ENCODE results near the gene CD300H.

CD300H gene

GRCh38 chr17:74573169-74573568, 5.9 kb upstream of the CD300H start:
- TF ChIP-seq CTCF (IDR thresholded peaks at IDR 0.05; ENCODE audit: borderline replicate concordance, insufficient read depth, low read depth, low read length), result no peak
- H3K4me3 ChIP-seq (ENCODE audit: low read depth, low read length), result no peak overlapping the region

GRCh38 chr17:74571621-74572270, 4.4 kb upstream of the CD300H start:
- no peak overlapping the region for H3K4me3 ChIP-seq (ENCODE audit: low read depth, low read length)
- TF ChIP-seq CTCF (IDR thresholded peaks at IDR 0.05; ENCODE audit: borderline replicate concordance, insufficient read depth, low read depth, low read length), result no peak

- no peak for TF ChIP-seq CTCF (IDR thresholded peaks at IDR 0.05; ENCODE audit: borderline replicate concordance, insufficient read depth, low read depth, low read length)
- no peak overlapping the region for H3K4me3 ChIP-seq (ENCODE audit: low read depth, low read length)
These were observed 2.0 kb upstream of the CD300H start for GRCh38 chr17:74569020-74570003.

- no peak for TF ChIP-seq CTCF (IDR thresholded peaks at IDR 0.05; ENCODE audit: borderline replicate concordance, insufficient read depth, low read depth, low read length)
- H3K4me3 ChIP-seq (ENCODE audit: low read depth, low read length), result no peak overlapping the region
These were observed 981 bp upstream of the CD300H start for GRCh38 chr17:74568106-74568873.

- peak; percentile 83 for TF ChIP-seq CTCF (IDR thresholded peaks at IDR 0.05; ENCODE audit: borderline replicate concordance, insufficient read depth, low read depth, low read length)
- H3K4me3 ChIP-seq (ENCODE audit: low read depth, low read length), result no peak overlapping the region
These were observed 1.1 kb downstream of the CD300H start for GRCh38 chr17:74566132-74566753.

GRCh38 chr17:74565126-74565525, 2.2 kb downstream of the CD300H start:
- no peak for TF ChIP-seq CTCF (IDR thresholded peaks at IDR 0.05; ENCODE audit: borderline replicate concordance, insufficient read depth, low read depth, low read length)

More at GRCh38 chr17:74565126-74565525, 2.2 kb downstream of the CD300H start:
- no peak overlapping the region for H3K4me3 ChIP-seq (ENCODE audit: low read depth, low read length)

Measured in GM12875 (cell line).